Common myeloid progenitor, CD34-positive (primary cell): ENCODE data around the gene ALKBH6.

Experiments
- CTCF ChIA-PET: fragments of 350-600 bp; sonication (Branson Sonifier 250); formaldehyde crosslinking; loops from one replicate; lab custom pipeline; 2021; ENCODE audit warnings: antibody characterized with exemption; lab: Charles Lee
- POLR2A ChIA-PET: fragments of 350-600 bp; sonication (Branson Sonifier 250); formaldehyde crosslinking; loops from one replicate; lab custom pipeline; 2021; ENCODE audit warnings: antibody characterized with exemption; lab: Charles Lee
- DNase-seq, 3 donors: peaks; one replicate each; pipeline versions ENCODE4 v3.0.0 to v3.0.0-alpha.2; 2013
- H3K27ac ChIP-seq, 2 experiments: 1 replicate in 1 of 2; 2 replicates in 1 of 2; pipeline ENCODE4 v1.7.0; 2013; ENCODE audit warnings: inconsistent platforms in 2 of 2, low read length in 2 of 2, mild to moderate bottlenecking in 2 of 2, low read depth in 1 of 2, moderate library complexity in 1 of 2; ENCODE audit not compliant: severe bottlenecking in 2 of 2, insufficient read depth in 1 of 2, poor library complexity in 1 of 2
- H3K27me3 ChIP-seq, 5 experiments: replicated peaks in 2 of 5; 1 replicate in 3 of 5; 2 replicates in 2 of 5; pipeline versions ENCODE4 v1.6.1 to v1.7.0; 2013; ENCODE audit warnings: low read length in 4 of 5, mild to moderate bottlenecking in 2 of 5, moderate library complexity in 2 of 5, inconsistent platforms in 1 of 5; ENCODE audit not compliant: insufficient read depth in 5 of 5, control insufficient read depth in 4 of 5
- H3K36me3 ChIP-seq, 4 experiments: 1 replicate in 2 of 4; 2 replicates in 2 of 4; pipeline versions ENCODE4 v1.6.1 to v1.7.0; 2013; ENCODE audit warnings: low read length in 3 of 4, control low read depth in 1 of 4, mild to moderate bottlenecking in 1 of 4; ENCODE audit not compliant: control insufficient read depth in 4 of 4, insufficient read depth in 4 of 4
- H3K4me1 ChIP-seq, 4 experiments: 1 replicate in 3 of 4; 2 replicates in 1 of 4; pipeline versions ENCODE4 v1.6.1 to v1.7.1; 2013; ENCODE audit warnings: low read length in 3 of 4, mild to moderate bottlenecking in 3 of 4, control low read depth in 1 of 4, inconsistent platforms in 1 of 4, moderate library complexity in 1 of 4; ENCODE audit not compliant: control insufficient read depth in 4 of 4, insufficient read depth in 4 of 4; ENCODE audit errors: control extremely low read depth in 1 of 4
- H3K4me3 ChIP-seq, 7 experiments: 1 replicate in 4 of 7; 2 replicates in 3 of 7; pipeline versions ENCODE4 v1.5.1 to v1.7.0; 2013; ENCODE audit warnings: mild to moderate bottlenecking in 7 of 7, low read length in 6 of 7, moderate library complexity in 6 of 7, inconsistent platforms in 2 of 7, low read depth in 2 of 7, control low read depth in 1 of 7; ENCODE audit not compliant: insufficient read depth in 4 of 7, control insufficient read depth in 1 of 7; ENCODE audit errors: extremely low read depth in 1 of 7
- H3K9me3 ChIP-seq, 5 experiments: 1 replicate in 4 of 5; 2 replicates in 1 of 5; pipeline versions ENCODE4 v1.6.1 to v1.7.1; 2013; ENCODE audit warnings: low read length in 4 of 5, mild to moderate bottlenecking in 2 of 5, inconsistent platforms in 1 of 5, low read depth in 1 of 5, moderate library complexity in 1 of 5; ENCODE audit not compliant: control insufficient read depth in 4 of 5, insufficient read depth in 2 of 5; ENCODE audit errors: control extremely low read depth in 1 of 5
- WGBS: methylation state at CpG from one replicate; pipeline ENCODE4 v1.1.5; 2013; ENCODE audit not compliant: insufficient coverage; 5-methylcytosine and 5-hydroxymethylcytosine counted together

ALKBH6 gene

DNA sequence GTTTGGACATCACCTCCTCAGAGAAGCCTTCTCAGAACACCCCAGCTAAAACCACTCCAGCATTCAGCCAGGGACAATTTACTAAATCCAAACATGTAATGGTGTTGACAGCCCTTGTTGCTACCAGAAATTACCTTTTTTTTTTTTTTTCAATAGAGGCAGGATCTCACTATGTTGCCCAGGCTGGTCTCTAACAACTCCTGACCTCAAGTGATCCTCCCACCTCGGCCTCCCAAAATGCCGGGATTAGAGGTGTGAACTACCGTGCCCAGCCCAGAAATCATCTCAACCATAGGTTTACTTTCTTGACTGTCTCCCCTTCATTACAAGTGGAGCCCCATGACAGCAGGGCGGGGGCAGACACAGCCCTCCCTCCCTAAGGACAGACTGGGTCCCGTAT lies 9.4 kb upstream of the ALKBH6 start:
- Histone ChIP-seq H3K4me1 (no peaks in the 10 kb centered on the region), H3K27ac (no peak overlapping the region), H3K9me3 (no peaks in the 10 kb centered on the region), H3K36me3 (peaks cover 4 to 51% (median 26%) of the 10 kb centered on the region in 4 experiments), H3K4me3 (no peak overlapping the region), H3K27me3 (no peaks in the 10 kb centered on the region)
- POLR2A ChIA-PET = no interaction called here
- WGBS = 95% methylated on average over 2 of the region's 5 CpGs
- CTCF ChIA-PET = interaction anchor here (1.1 kb wide), 1 partner anchor 10 kb away, joined by 3 read pairs; the partner anchor contains the start of gene ALKBH6
- DNase-seq = no peak

DNA sequence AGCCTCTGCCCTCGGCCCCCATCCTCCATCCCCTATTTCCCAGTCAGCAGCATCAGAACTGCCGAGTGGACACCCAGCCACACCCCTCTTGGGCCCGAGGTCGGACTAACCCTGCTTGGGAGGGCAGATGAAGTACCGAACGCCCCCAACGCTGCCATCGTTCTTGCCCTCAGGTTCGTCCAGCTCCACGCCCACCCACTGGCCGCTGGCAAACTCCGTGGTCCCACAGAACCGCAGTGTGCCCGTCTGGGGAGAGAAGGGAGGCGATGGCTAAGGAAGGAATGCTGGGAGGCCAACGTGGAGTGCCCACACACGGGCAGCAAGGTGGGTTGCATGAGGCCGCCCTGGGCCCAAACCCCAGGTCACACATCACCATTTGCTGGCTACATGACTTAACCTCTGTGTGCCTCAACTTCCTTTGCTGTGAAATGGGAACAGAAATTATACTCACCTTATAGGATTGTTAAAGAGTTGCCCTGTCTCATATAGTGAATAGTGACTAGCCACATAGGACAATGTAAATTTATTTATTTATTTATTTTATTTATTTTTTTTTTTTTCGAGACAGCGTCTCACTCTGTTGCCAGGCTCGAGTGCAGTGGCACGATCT lies 5.2 kb upstream of the ALKBH6 start:
- DNase-seq = no peak
- H3K4me3 ChIP-seq = no peak overlapping the region
- no peak overlapping the region for H3K27ac ChIP-seq
- ChIA-PET POLR2A (no interaction called here), CTCF (no interaction called here)
- H3K9me3 ChIP-seq = no peaks in the 10 kb centered on the region
- H3K36me3 ChIP-seq = peaks cover 2 to 40% (median 19%) of the 10 kb centered on the region in 4 experiments
- WGBS = 98% methylated on average over 17 of the region's 22 CpGs
- peaks cover 0 to 9% (median 5%) of the 10 kb centered on the region in 4 experiments for H3K4me1 ChIP-seq
- H3K27me3 ChIP-seq = no peaks in the 10 kb centered on the region

DNA sequence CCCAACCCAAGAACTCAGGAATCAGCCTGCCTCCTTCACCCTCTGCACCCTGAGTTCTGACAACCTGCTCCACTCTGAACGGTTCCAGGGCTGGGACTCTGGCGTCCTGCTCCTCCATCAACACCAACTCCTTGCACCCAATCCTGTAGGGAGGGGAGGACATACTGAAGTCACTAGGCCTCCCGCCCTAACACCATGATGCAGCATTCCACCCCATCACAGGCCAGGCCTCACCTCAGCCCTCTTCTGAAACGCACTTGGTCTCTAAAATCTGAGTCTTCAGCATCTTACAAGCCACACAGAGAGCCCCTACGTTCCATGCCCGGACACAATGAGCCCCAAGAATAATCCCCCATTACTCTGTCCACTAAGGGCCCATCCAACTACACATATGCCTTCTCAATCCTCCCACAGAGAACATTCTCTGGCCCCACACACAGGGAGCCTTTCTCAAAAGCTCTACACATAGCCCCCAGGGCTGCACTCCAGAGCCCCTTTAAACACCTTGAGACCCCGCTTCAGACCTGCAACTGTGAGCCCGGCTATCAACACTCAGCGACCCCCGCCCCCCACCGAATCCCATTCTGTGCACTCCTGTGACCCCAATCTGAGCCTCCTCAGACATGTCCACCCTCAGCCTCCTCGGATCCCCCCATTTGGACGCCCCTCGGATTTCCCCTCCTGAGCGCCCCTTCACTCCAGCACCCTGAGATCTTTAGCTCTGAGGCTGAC lies 567 bp downstream of the ALKBH6 start:
- H3K27ac ChIP-seq = peak overlapping the region; percentile 80 to 90
- peak overlapping the region; percentile 70 to 96 (median 89) for H3K4me3 ChIP-seq
- H3K4me1 ChIP-seq = peaks cover 0 to 29% (median 17%) of the 10 kb centered on the region in 4 experiments
- ChIA-PET POLR2A (interaction anchor here (0.6 to 1.1 kb wide), 5 partner anchors 16 to 116 kb away, joined by 3 to 7 read pairs (median 3); no protein-coding TSS in a partner anchor), CTCF (interaction anchor here (1.0 to 1.3 kb wide), 3 partner anchors 11 to 17 kb away, joined by 3 read pairs; no protein-coding TSS in a partner anchor)
- H3K27me3 ChIP-seq = peaks cover 0 to 3% (median 0%) of the 10 kb centered on the region in 5 experiments
- peaks cover 0 to 14% (median 5%) of the 10 kb centered on the region in 4 experiments for H3K36me3 ChIP-seq
- 32% methylated on average over 10 of the region's 15 CpGs for WGBS
- DNase-seq = no peak
- H3K9me3 ChIP-seq = no peaks in the 10 kb centered on the region

DNA sequence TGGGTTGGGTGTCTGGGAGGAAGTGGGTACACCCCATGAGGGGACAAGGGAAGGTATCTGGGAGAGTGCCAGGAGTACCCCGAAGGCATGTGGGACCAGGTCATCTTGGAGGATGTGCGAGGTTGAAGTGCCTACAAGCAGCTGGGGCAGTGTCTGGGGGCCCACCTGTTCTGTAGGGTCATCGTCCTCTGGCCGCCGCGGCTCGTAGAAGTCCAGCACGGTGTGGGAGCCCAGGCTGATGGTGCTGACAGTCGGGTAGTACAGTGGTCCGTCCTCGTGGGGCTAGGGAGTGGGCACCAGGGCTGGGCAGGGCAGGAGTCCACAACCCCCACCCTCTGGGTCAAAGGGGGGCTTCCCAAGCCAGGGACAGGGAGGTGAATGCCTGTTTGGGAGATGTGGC lies 3.6 kb downstream of the ALKBH6 start:
- H3K27me3 ChIP-seq = peaks cover 0 to 3% (median 0%) of the 10 kb centered on the region in 5 experiments
- no peak for DNase-seq
- H3K36me3 ChIP-seq = peaks cover 0 to 2% (median 0%) of the 10 kb centered on the region in 4 experiments
- H3K27ac ChIP-seq = no peak overlapping the region
- H3K4me1 ChIP-seq = peaks cover 0 to 29% (median 17%) of the 10 kb centered on the region in 4 experiments
- ChIA-PET POLR2A (no interaction called here), CTCF (interaction anchor here (1.2 kb wide), 1 partner anchor 15 kb away, joined by 3 read pairs; no protein-coding TSS in a partner anchor)
- 94% methylated on average over 9 of the region's 11 CpGs for WGBS
- no peaks in the 10 kb centered on the region for H3K9me3 ChIP-seq
- no peak overlapping the region for H3K4me3 ChIP-seq

DNA sequence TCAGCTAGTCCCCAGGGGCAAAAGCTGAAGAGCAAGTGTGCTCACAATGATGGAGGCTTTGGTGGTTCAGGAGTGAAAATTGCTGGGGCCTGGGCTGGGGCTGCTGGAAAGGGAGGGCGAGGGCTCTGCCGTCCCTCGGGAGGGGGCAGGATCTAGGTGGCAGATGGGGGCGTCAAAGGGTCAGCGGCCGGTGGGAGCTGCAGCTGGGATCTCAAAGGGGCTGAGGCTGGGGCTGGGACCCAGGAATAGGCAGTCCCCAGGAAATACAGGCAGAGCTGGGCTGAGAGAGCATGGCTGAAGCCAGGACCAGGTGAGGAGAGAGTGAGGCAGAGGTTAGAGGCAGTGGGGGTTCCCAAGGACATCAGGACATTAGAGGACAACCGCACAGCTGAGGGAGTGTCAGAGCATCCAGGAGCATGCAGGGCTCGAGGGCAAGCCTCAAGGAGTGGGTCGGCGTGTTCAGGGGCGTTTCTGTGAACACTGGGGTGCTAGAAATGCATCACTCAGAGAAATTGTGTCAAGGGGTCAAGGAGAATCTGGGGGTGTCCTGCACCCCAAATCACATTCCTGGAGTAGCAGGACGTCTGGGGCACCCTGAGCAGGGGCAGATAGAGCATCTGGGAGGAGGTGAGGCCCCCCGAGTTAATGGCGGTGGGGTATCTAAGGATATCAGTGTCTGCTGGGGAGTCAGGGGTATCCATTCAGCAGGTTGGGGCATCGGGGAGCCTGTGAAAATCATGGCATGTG lies 4.2 kb downstream of the ALKBH6 start:
- H3K36me3 ChIP-seq = peaks cover 0 to 3% (median under 1%) of the 10 kb centered on the region in 4 experiments
- POLR2A ChIA-PET = no interaction called here
- peaks cover 0 to 3% (median 0%) of the 10 kb centered on the region in 5 experiments for H3K27me3 ChIP-seq
- peaks cover 0 to 27% (median 14%) of the 10 kb centered on the region in 4 experiments for H3K4me1 ChIP-seq
- no peak for DNase-seq
- CTCF ChIA-PET = interaction anchor here (0.5 to 1.2 kb wide), 2 partner anchors 14 to 42 kb away, joined by 3 to 5 read pairs; no protein-coding TSS in a partner anchor
- H3K9me3 ChIP-seq = no peaks in the 10 kb centered on the region
- 88% methylated on average over 12 of the region's 15 CpGs for WGBS
- H3K4me3 ChIP-seq = peak overlapping the region in 5 of 7 experiments; percentile 10 to 67 (median 56)
- no peak overlapping the region for H3K27ac ChIP-seq

DNA sequence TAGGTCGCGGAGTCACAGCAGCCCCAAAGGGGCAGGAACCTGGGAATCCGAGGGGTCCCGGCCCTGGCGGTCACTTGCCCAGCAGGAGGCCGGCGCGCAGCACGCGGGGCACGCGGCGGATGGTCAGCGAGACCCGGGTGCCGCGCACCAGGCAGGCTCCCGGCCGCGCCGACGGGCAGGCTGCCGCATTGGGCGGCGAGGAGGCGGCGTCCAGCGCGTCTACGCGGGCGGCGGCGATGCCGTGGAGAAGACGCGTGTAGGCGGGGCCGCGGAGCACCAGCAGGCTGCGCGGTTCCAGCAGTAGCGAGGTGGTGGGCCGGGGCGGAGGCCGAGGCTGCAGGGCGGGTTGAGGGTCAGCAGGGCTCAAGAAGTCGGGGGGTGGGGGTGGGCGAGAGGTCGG lies 4.8 kb downstream of the ALKBH6 start:
- Histone ChIP-seq H3K27ac (no peak overlapping the region), H3K36me3 (peaks cover 0 to 3% (median 2%) of the 10 kb centered on the region in 4 experiments), H3K4me1 (peaks cover 0 to 22% (median 10%) of the 10 kb centered on the region in 4 experiments), H3K9me3 (no peaks in the 10 kb centered on the region), H3K27me3 (peaks cover 0 to 3% (median 0%) of the 10 kb centered on the region in 5 experiments), H3K4me3 (peak overlapping the region; percentile 7 to 67 (median 40))
- ChIA-PET POLR2A (no interaction called here), CTCF (interaction anchor here (0.5 kb wide), 1 partner anchor 42 kb away, joined by 5 read pairs; no protein-coding TSS in a partner anchor)
- 2% methylated on average over 41 of the region's 50 CpGs for WGBS
- peak; percentile 12 to 45 (median 32) for DNase-seq
